SH-SY5Y (cell line): Measurements from ENCODE around the gene ADARB2.

Experiments used
- GATA2 ChIP-seq: IDR thresholded peaks from 2 replicates; pipeline ENCODE4 v1.6.1; 2011; ENCODE audit warnings: mild to moderate bottlenecking, low read depth, low read length
- GATA3 ChIP-seq: IDR thresholded peaks from 2 replicates; pipeline ENCODE4 v1.6.1; 2011; ENCODE audit warnings: low read depth, mild to moderate bottlenecking, low read length, moderate library complexity

GRCh38 chr10:1516492-1517165, 220.7 kb downstream of the ADARB2 start:
- no peak for TF ChIP-seq GATA2
- no peak for TF ChIP-seq GATA3
